ENCODE measurements around the gene TMEM229A. TPM values are rescaled to one million over a fixed set of nuclear protein-coding genes. Genes with fewer than 3 reads are reported as not detected.

Gene TMEM229A
- total and polyA plus RNA-seq, 2 of the 8 experiments (the other 6 are each of a cell fraction or from before 2014, with no cell fraction given): 0.33 to 0.54 TPM

DNA sequence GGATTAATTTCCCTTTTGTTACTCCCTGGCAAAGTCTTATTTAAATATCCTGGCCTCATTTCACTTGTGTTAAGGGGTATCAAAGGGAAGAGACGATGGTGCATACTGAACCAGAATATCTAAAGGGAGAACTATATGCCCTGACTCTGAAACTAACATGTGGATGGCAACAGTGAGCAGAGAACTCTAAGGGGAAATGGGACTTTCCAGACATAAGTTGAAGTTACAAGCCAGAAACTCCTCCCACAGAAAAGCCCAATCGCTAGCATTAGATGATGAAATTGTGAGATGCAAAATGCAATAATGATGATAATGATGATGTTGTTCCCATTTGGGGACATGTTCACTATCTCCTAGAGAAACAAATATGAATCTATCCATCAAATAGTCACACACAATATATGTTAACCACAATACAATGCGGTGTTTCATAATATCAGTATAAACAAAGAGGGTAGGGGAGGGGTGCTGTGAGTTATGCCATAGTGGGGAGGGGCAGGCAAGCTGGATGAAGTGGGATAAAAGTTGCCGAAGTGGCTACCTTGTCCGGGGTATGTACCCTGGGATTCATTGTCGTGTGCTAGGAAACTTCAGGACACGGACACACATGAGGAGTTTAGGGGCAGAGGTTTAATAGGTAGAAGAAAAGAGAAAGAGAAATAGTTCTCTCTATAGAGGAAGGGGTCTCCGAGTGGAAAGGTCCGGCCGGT, 37.1 kb downstream of the TMEM229A start (continued):
- TF ChIP-seq SP2 (IDR thresholded peaks at IDR 0.05; ENCODE audit: low read length): no peak
